DND-41 (cell line): ENCODE results near the gene WDR81.

Experiments
- ATAC-seq: fragments of 200-7000 bp; cut with Tn5 transposase; 3 replicates; pipeline ENCODE4 v1.9.1; 2021; ENCODE audit warnings: low read depth; ENCODE audit not compliant: insufficient read depth
- DNase-seq: peaks from one replicate; pipeline ENCODE4 v3.0.0-alpha.2; 2020
- H2AFZ ChIP-seq: 2 replicates; pipeline ENCODE4 v1.6.0; 2012; ENCODE audit warnings: low read depth, low read length
- H3K27ac ChIP-seq: 2 replicates; pipeline ENCODE4 v1.5.1; 2012; ENCODE audit warnings: low read length, inconsistent platforms
- H3K27me3 ChIP-seq: fragments of 200-600 bp; sonication (generic); 2 replicates; pipeline ENCODE4 v1.6.0; 2012; ENCODE audit warnings: low read length, mild to moderate bottlenecking, inconsistent platforms; ENCODE audit not compliant: insufficient read depth, poor library complexity
- H3K36me3 ChIP-seq: 2 replicates; pipeline ENCODE4 v1.5.1; 2012; ENCODE audit warnings: low read length, inconsistent platforms; ENCODE audit not compliant: insufficient read depth
- H3K4me1 ChIP-seq: 2 replicates; pipeline ENCODE4 v1.5.1; 2012; ENCODE audit warnings: mild to moderate bottlenecking, low read length; ENCODE audit not compliant: insufficient read depth
- H3K4me2 ChIP-seq: 2 replicates; pipeline ENCODE4 v1.6.0; 2012; ENCODE audit warnings: mild to moderate bottlenecking, moderate library complexity, low read length, inconsistent platforms; ENCODE audit not compliant: insufficient read depth
- H3K4me3 ChIP-seq, 2 experiments: fragments of 200-600 bp in 1 of 2; shearing (Covaris generic) in 1 of 2; 2 replicates each; pipeline ENCODE4 v1.5.1; 2012 to 2016; ENCODE audit warnings: inconsistent platforms in 2 of 2, low read length in 2 of 2, mild to moderate bottlenecking in 2 of 2, low read depth in 1 of 2, moderate library complexity in 1 of 2
- H3K79me2 ChIP-seq: 2 replicates; pipeline ENCODE4 v1.6.0; 2012; ENCODE audit warnings: low read length, inconsistent platforms; ENCODE audit not compliant: insufficient read depth
- H3K9ac ChIP-seq: 2 replicates; pipeline ENCODE4 v1.6.0; 2012; ENCODE audit warnings: low read depth, mild to moderate bottlenecking, inconsistent platforms, low read length, moderate library complexity
- H3K9me3 ChIP-seq: 2 replicates; pipeline ENCODE4 v1.5.1; 2012; ENCODE audit warnings: low read length, moderate library complexity, mild to moderate bottlenecking, inconsistent platforms; ENCODE audit not compliant: insufficient read depth, severe bottlenecking
- H4K20me1 ChIP-seq: 2 replicates; pipeline ENCODE4 v1.6.0; 2012; ENCODE audit warnings: low read length; ENCODE audit not compliant: insufficient read depth
- CTCF ChIP-seq: IDR thresholded peaks from 2 replicates; pipeline ENCODE4 v1.5.1; 2012; ENCODE audit warnings: borderline replicate concordance, low read length, moderate library complexity, mild to moderate bottlenecking; ENCODE audit not compliant: poor library complexity, severe bottlenecking; ENCODE audit errors: extremely low read depth
- EZH2 ChIP-seq: IDR thresholded peaks from 3 replicates; pipeline ENCODE4 v1.6.1; 2012; ENCODE audit warnings: borderline replicate concordance, low read depth, mild to moderate bottlenecking, moderate library complexity, low read length, inconsistent platforms; ENCODE audit not compliant: severe bottlenecking

WDR81 gene

GRCh38 chr17:1742371-1743087, 18.0 kb downstream of the WDR81 start, which contains the start of gene SERPINF2:
TSS of gene SERPINF2 (plus strand) at chr17:1742871. CDS start at chr17:1744996, 2,125 bp downstream.
- Histone ChIP-seq H3K4me3 (no peak within 1 kb of the TSS), H3K36me3 (peaks cover 3% of the 10 kb centered on the region; the same call in 1 of the 2 replicates), H3K4me1 (no peaks in the 10 kb centered on the region), H4K20me1 (no peaks in the 10 kb centered on the region; the same call in 1 of the 2 replicates), H3K79me2 (no peaks in the 10 kb centered on the region), H3K9me3 (no peaks in the 10 kb centered on the region), H3K27me3 (no peaks in the 10 kb centered on the region), H3K4me2 (no peak within 1 kb of the TSS), H2AFZ (no peak within 1 kb of the TSS), H3K27ac (no peak within 1 kb of the TSS), H3K9ac (no peak within 1 kb of the TSS)
- TF ChIP-seq EZH2: no peak
- TF ChIP-seq CTCF: no peak
- no peak for ATAC-seq
- DNase-seq: no peak

GRCh38 chr17:1743088-1743439, 18.6 kb downstream of the WDR81 start:
- Histone ChIP-seq H4K20me1 (no peaks in the 10 kb centered on the region; the same call in 1 of the 2 replicates), H3K9ac (no peak overlapping the region), H2AFZ (no peak overlapping the region), H3K9me3 (no peaks in the 10 kb centered on the region), H3K36me3 (no peaks in the 10 kb centered on the region), H3K79me2 (no peaks in the 10 kb centered on the region), H3K4me2 (no peak overlapping the region), H3K27ac (no peak overlapping the region), H3K4me1 (no peaks in the 10 kb centered on the region), H3K27me3 (no peaks in the 10 kb centered on the region), H3K4me3 (no peak overlapping the region)
- ATAC-seq (no peak), DNase-seq (no peak)
- TF ChIP-seq EZH2 (no peak), CTCF (no peak)

GRCh38 chr17:1744551-1745512, 20.3 kb downstream of the WDR81 start:
- H3K4me1 ChIP-seq: no peaks in the 10 kb centered on the region
- DNase-seq (no peak), ATAC-seq (no peak)
- H3K4me2 ChIP-seq: no peak overlapping the region
- no peaks in the 10 kb centered on the region for H3K27me3 ChIP-seq
- no peak overlapping the region for H3K9ac ChIP-seq
- no peak for TF ChIP-seq CTCF
- TF ChIP-seq EZH2: no peak
- no peaks in the 10 kb centered on the region for H3K79me2 ChIP-seq
- no peaks in the 10 kb centered on the region for H3K36me3 ChIP-seq
- H2AFZ ChIP-seq: no peak overlapping the region
- H3K9me3 ChIP-seq: no peaks in the 10 kb centered on the region
- H4K20me1 ChIP-seq: no peaks in the 10 kb centered on the region; the same call in 1 of the 2 replicates
- H3K27ac ChIP-seq: no peak overlapping the region
- no peak overlapping the region for H3K4me3 ChIP-seq
